ENCODE data around the gene SERTM1. TPM values are rescaled to one million over a fixed set of nuclear protein-coding genes. Genes with fewer than 3 reads are reported as not detected.

SERTM1 gene
- total RNA-seq, 4 donors from 2014 or later: not detected

- no peaks in the 10 kb centered on the region for H3K9me3 ChIP-seq
- DNase-seq: no peak
- no peaks in the 10 kb centered on the region for H3K36me3 ChIP-seq
- peak overlapping the region in 2 of 4 donors; percentile 20 to 49 for H3K4me3 ChIP-seq
- H3K27ac ChIP-seq: no peak overlapping the region
- TF ChIP-seq POLR2A (IDR thresholded peaks at IDR 0.05): no peak
- peaks cover 0 to 13% (median 8%) of the 10 kb centered on the region in 3 donors for H3K4me1 ChIP-seq
- intact Hi-C loops (cut with DNase I): no loop called here
- peaks cover 0 to 58% (median 4%) of the 10 kb centered on the region in 4 donors for H3K27me3 ChIP-seq
- 13 to 18% methylated on average over 11 to 22 of the region's 33 CpGs for WGBS, 2 donors
Observed at GRCh38 chr13:36674337-36675212, 755 bp downstream of the SERTM1 start.

GRCh38 chr13:36675213-36675536 is 1.4 kb downstream of the SERTM1 start:
- intact Hi-C loops (cut with DNase I): no loop called here
- no peak for DNase-seq
- Histone ChIP-seq H3K36me3 (no peaks in the 10 kb centered on the region), H3K9me3 (no peaks in the 10 kb centered on the region), H3K4me1 (peaks cover 0 to 13% (median 8%) of the 10 kb centered on the region in 3 donors), H3K27me3 (peaks cover 0 to 58% (median 4%) of the 10 kb centered on the region in 4 donors), H3K27ac (no peak overlapping the region), H3K4me3 (no peak overlapping the region)
- TF ChIP-seq POLR2A (IDR thresholded peaks at IDR 0.05): no peak
- no peak for TF ChIP-seq CTCF (IDR thresholded peaks at IDR 0.05)
- WGBS, 2 donors: 19 to 39% methylated on average over 11 of the region's 11 CpGs

- Histone ChIP-seq H3K4me3 (no peak overlapping the region), H3K27me3 (peaks cover 0 to 14% (median 0%) of the 10 kb centered on the region in 4 donors), H3K4me1 (no peaks in the 10 kb centered on the region), H3K36me3 (no peaks in the 10 kb centered on the region), H3K9me3 (no peaks in the 10 kb centered on the region), H3K27ac (no peak overlapping the region)
- no peak for TF ChIP-seq POLR2A (IDR thresholded peaks at IDR 0.05)
- TF ChIP-seq CTCF (IDR thresholded peaks at IDR 0.05): no peak
- intact Hi-C loops (cut with DNase I): no loop called here
- no peak for DNase-seq
- 37 to 48% methylated on average over 6 of the region's 6 CpGs for WGBS, 2 donors
Observed at GRCh38 chr13:36680913-36681312, 7.1 kb downstream of the SERTM1 start.

- peaks cover 0 to 5% (median 0%) of the 10 kb centered on the region in 4 donors for H3K27me3 ChIP-seq
- intact Hi-C loops (cut with DNase I): no loop called here
- H3K36me3 ChIP-seq: no peaks in the 10 kb centered on the region
- H3K9me3 ChIP-seq: no peaks in the 10 kb centered on the region
- H3K4me3 ChIP-seq: no peak overlapping the region
- no peak for TF ChIP-seq POLR2A (IDR thresholded peaks at IDR 0.05)
- TF ChIP-seq CTCF (IDR thresholded peaks at IDR 0.05): no peak
- no peaks in the 10 kb centered on the region for H3K4me1 ChIP-seq
- DNase-seq: no peak
- no peak overlapping the region for H3K27ac ChIP-seq
Observed at GRCh38 chr13:36681894-36682624, 8.2 kb downstream of the SERTM1 start.

GRCh38 chr13:36683701-36684100 is 9.9 kb downstream of the SERTM1 start:
- intact Hi-C loops (cut with DNase I): no loop called here
- Histone ChIP-seq H3K27me3 (no peaks in the 10 kb centered on the region), H3K36me3 (no peaks in the 10 kb centered on the region), H3K9me3 (no peaks in the 10 kb centered on the region), H3K4me3 (no peak overlapping the region), H3K27ac (no peak overlapping the region), H3K4me1 (no peaks in the 10 kb centered on the region)
- 77 to 82% methylated on average over 6 of the region's 6 CpGs for WGBS, 2 donors
- no peak for TF ChIP-seq CTCF (IDR thresholded peaks at IDR 0.05)
- no peak for TF ChIP-seq POLR2A (IDR thresholded peaks at IDR 0.05)
- no peak for DNase-seq
